Stromal cell of bone marrow (primary cell): ENCODE measurements around the gene AP1B1.
"Not testable (repeated sequence)": the region's sequence is repeated elsewhere in the genome, so short reads cannot be mapped to it uniquely, and the experiment has no call there.

Experiments used
- DNase-seq: peaks from one replicate; pipeline ENCODE4 v3.0.0-alpha.2; 2012; ENCODE audit warnings: low read depth

Gene AP1B1

GRCh38 chr22:29348956-29349355 lies 39.4 kb downstream of the AP1B1 start:
- DNase-seq: no peak

DNA sequence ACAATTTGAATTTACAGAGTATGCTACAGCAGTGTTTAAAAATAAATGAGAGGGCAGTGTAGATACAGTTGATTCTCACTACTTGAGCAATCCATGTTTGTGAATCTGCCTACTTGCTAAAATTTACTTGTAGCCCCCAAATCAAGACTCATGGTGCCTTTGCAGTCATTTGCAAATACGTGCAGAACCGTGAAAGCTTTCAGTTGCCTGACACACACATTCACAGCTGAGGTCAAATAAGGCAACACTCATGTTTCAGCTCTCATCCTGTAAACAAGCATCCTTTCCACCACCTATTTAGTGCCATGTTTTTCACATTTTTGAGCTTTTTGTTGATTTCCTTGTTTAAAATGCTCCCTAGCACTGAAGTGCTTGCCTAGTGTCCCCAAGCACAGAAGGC lies 40.3 kb downstream of the AP1B1 start:
- no peak for DNase-seq

DNA sequence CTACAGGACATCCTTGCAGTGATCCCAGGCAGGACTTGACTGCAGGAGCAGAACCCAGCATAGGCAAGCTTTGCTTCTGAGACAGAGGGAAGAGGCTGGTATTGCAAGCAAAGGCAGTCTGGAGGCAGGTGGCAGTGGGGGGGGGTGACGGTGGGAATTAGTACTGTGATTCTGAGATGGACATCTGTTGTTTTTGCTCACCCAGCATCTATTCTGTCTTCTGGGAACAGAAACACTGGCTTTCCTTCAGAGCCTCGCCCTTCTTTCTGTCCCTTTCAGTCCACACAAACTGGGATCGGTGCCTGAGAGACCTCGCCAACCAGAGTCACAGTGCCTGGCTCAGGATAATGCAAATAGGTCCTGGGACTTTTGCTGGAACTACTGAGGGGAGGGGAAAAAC lies 41.7 kb downstream of the AP1B1 start:
- DNase-seq: no peak

- no peak for DNase-seq
Observed at GRCh38 chr22:29345932-29346331, 42.4 kb downstream of the AP1B1 start.

GRCh38 chr22:29344889-29345288 lies 43.5 kb downstream of the AP1B1 start:
- DNase-seq: not testable (repeated sequence)

- DNase-seq: peak; percentile 14
Observed at GRCh38 chr22:29344137-29344536, 44.2 kb downstream of the AP1B1 start.

GRCh38 chr22:29343313-29343805 lies 45.0 kb downstream of the AP1B1 start:
- no peak for DNase-seq

DNA sequence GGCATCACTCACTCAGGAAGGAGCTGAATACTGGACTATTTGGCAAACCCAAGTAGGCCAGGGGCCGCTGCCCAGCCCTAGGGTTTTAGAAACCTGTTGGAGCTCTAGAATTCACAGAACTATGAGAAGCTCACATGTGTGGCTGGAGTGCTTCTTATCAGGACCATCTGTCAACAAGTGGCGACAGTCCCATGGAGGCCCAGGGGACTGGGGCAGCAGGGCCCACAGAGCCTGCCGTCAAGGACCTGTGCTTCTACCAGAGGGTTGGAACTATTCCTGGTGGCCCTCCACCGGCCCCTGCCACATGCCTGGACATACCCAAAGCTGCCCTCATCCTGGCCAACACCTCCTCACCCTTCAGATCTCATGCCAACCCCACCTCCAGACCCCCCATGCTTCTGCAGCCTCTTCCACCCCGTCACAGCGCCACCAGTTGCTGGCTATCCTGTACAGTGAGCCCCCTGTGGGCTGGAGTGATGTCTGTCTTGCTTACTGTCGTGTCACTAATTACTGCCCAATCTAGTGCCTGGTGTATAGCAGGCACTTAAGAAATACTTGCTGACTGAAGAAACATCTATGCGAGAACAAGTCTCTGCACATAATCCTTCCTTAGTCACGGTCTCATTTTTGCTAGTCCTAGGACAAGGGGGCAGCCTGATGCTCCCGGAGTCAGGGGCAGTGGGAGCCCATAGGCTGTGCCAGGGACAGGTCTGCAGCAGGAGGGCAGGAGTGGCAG lies 45.6 kb downstream of the AP1B1 start:
- DNase-seq: no peak

- no peak for DNase-seq
Observed at GRCh38 chr22:29342177-29342576, 46.2 kb downstream of the AP1B1 start.

DNA sequence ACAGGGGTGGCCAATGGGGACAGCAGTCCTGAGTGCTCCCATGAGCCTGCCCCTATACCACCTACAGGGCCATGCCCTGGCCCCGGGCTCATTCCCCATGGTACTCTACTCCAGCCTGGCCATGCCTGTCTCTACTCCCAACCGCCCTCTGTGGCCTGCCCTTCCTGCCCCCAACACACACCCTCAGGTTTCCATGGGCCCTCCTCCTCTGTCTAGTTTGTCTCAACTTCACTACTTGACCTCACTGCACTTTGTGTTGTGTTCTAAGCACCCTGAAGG lies 46.6 kb downstream of the AP1B1 start:
- no peak for DNase-seq

DNA sequence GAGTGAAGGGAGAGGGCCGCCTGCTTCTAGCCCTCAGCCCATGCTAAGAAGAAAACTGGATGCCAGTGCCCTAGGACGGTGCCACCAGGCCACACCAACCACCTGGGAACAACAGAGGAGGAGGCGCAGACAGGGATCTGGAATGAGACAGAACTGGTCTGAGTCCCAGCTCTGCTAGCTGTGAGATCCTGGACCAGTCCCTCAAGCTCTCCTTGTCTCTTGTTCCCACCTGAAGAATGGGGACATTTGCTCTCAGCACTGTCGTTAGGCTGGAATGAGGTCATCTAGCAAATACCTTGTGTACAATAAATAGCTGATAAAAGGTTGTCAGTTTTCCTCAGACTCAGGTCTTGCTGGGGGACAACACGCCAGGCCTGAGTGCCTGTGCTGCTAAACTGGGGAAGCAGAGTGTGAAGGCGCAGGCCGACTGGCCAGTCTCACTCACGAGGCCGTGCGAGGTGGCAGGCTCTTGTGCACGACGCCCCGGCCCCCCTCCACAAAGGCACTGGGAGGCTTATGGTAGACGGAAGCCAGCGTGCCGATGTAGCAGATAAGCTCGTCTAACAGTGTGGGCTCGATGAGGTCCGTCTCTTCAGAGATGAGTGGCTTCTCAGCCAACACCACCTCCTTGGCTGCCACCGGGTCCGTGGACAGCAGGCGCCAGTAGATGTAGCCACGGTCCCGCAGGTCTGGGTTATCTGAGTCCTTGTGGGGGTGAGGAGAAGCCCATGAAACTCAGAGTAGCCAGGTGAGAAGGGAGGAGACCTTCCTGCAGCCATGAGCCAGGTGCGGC lies 47.1 kb downstream of the AP1B1 start:
- DNase-seq: no peak

DNA sequence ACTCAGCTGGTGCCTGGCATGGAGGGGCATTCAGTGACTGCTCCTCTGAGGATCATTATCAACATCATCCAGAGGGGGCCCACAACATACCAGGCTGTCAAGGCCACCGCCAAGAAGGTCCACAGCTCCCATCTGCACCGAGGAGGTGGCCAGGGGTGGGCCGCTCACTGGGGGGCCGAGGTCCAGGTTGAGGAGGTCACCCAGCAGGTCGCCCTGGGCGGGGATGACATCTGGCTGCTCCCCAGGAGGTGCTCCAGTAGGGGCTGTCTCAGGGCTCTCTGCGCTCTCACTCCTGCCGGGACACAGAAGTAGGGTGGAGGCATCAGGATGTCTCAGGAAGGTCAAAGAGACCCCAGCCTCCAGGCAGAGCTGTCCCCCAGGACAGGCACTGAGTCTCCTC lies 47.8 kb downstream of the AP1B1 start:
- DNase-seq: no peak

- no peak for DNase-seq
Observed at GRCh38 chr22:29339381-29340235, 48.8 kb downstream of the AP1B1 start.

DNA sequence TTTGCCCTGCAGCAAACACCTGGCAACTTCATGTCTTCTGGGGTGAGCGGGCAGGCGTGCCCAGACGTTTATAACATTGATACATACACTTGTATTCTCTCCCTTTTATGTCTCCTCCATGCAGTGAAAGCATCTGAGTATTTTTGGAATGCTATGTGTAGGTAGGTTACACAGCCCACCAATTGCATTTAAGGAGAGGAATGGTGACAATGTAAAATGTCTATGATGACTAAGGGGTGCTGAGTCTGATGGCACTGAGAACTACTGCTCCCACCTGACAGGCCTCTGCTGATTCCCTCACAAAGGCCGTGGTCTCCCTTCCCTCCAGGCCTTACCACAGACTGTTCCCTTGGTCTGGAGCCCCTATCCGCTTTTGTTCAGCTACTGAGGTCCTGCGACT lies 50.0 kb downstream of the AP1B1 start:
- DNase-seq: no peak

- DNase-seq: no peak
Observed at GRCh38 chr22:29337631-29338284, 50.6 kb downstream of the AP1B1 start.

DNA sequence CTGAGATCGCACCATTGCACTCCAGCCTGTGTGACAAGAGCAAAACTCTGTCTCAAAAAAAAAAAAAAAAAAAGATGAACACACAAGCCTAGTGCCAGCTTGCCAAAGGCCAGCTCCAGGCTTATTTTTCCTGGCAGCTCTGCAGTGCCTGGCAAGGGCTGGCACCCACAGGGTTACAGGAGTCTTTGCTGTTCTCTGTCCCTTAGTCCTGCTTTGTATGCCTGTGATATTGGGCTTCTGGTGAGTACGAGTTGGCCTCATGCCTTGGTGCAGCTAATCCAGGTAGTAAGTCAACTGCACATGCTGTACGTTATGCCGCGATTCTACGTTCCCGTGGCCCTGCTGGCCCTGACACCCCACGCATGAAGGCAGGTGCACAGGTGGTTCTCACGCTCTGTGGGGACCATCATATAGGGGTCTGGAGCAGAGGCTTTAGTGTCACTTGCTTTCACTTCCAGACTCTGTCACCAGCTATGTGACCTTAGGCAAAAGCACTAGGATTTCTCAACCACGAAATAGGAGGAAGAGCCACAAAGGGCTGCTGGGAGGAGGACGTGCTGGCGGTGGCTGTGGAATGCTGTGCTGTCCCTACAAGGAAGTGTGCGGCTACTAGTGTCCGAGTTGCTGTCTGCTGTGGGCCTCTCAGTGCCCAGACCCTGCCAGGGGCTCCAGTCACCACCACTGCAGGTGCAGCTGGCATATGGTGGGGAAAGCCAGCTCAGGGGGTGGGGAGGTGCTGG lies 51.4 kb downstream of the AP1B1 start:
- DNase-seq: no peak

- DNase-seq: no peak
Observed at GRCh38 chr22:29335656-29336055, 52.7 kb downstream of the AP1B1 start.

DNA sequence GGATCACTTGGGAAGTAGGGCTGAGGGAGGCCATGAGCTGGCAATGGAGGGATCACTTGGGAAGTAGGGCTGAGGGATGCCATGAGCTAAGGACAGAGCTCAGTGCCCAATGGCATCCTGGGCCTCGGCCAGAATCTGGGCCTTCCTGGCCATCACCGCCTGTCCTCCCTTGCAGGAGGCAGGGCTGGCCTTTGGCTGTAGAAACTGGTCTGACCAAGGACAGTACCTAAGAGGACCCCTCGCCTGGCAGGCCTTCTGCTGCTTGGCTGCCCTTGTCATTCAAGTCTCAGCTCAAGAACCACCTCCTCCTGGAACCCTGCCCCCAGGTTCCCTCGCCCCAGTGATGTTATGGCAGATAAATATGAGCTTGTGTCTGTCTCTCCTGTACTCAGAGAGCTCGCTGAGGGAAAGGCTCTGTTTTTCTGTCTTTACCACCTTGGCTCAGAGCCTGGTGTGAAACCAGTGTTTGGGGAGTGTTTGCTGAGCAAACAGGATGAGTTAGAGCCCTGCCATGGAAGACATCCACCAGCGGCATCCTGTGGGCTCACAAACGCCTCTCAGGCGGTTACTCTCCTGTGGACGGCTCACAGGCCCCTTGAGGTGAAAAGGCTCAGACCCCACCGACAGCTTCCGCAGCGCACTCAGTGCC lies 53.5 kb downstream of the AP1B1 start:
- DNase-seq: no peak

GRCh38 chr22:29334148-29334547 lies 54.2 kb downstream of the AP1B1 start:
- no peak for DNase-seq

GRCh38 chr22:29332886-29333496 lies 55.4 kb downstream of the AP1B1 start:
- no peak for DNase-seq
